ENCODE measurements around the gene MAP2K3.

DNA sequence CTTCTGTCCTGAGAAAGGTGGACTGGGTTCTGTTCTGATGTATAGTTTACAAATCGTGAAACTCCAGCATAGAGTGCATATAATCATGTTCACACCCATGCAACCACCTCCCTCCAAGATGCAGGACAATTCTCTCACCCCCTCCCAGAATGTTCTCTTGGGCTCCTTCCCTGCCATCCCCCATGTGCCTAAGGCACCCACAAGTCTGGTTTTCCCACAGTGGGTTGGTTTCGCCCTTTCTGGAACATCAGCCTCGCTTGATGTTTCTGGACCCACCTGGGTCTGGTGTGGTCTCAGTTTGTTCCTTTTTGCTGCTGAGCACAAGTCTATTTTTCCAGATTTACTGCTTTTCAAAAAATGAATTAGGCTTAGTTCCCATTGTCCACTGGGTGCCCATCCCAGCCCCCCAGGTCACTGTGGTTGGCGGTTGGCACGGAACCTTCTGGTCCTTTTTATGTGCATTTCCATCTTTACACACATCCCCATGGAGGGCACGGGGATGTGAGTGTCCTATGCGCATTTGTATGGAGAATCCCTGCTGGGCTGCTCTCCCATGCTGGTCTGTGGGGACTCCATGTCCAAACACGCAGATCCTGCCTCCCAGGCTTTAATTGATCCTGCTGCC lies 19.0 kb downstream of the MAP2K3 start:
- TF ChIP-seq CTCF (optimal IDR thresholded peaks at IDR 0.05 in 1 of 3, IDR thresholded peaks at IDR 0.05 in 1 of 3, conservative IDR thresholded peaks at IDR 0.05 in 1 of 3; ENCODE audit: extremely low read depth in 1 of 3, insufficient read depth in 2 of 3, low read length in 3 of 3), result no peak
- TF ChIP-seq EZH2 (IDR thresholded peaks at IDR 0.05; ENCODE audit: low read length), result no peak
